GM21360 (cell line): ENCODE results near the gene SCAMP3.
"Not testable (repeated sequence)": the region's sequence is repeated elsewhere in the genome, so short reads cannot be mapped to it uniquely, and the experiment has no call there.

Source experiments
- ATAC-seq: cut with Tn5 transposase; IDR thresholded peaks from one replicate; pipeline ENCODE4 v1.9.1; 2021; ENCODE audit warnings: mild to moderate bottlenecking, moderate library complexity; ENCODE audit not compliant: unreplicated experiment

SCAMP3 gene

DNA sequence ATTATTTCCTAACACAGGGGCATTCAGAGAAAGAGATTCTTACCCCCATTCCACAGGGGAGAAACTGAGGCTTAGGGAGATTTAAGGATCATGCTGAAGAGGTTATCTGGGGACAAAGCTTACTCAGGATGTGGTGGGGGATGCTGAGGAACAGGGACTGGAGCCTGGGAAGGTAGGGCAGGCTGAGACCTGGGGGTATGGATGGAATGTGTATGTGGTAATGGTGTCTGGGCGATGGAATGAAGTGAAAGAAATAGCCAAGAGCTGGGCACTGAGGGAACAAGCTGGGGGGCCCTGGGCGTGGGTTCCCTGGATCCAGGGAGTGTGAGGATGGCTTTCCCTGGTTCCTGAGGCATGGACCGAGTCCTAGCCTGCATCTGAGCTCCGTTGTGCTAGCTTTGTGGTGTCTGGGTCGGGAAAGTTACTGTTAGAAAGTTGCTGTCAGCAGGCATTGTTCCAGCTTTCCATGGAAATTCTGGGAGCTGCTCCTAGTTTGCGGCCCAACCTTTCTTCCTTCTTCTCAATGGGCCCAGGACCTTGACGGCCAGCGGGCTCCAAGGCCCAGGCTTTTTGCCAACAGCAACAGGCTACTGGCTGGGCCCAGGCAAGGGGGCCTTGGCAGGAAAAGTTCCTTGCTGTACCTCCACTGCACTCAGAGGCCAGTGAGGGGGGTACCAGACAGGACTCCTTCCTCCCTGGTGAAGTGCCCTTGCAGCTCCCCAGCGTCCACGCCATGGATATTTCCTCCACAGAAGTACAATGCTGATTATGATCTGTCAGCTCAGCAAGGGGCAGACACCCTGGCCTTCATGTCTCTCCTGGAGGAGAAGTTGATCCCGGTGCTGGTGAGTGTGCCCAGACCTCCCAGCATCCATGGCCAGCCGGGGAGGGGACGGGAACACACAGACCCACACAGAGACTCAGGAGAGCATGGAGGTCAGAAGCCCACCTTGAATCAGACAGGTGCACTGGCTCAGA lies 29.9 kb downstream of the SCAMP3 start:
- not testable (repeated sequence) for ATAC-seq

DNA sequence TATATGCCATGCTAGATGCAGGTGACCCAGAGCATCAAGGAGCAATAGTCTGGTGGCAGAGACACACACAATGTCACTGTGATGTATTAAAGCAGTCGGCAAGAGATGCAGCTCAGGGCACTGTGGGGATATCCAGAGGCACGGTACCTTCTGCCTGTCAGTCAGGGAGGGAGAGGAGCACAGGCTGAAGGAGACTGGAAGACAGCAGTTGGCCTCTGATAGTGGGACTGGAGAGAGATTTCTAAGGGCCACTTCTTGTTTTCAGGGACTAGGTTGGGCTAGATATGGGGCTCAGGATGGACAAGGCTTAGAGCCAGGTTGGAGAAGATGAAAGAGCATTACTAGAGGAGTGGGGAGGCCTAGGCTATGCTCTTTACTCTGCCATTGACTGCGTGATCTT lies 30.9 kb downstream of the SCAMP3 start:
- ATAC-seq = not testable (repeated sequence)

DNA sequence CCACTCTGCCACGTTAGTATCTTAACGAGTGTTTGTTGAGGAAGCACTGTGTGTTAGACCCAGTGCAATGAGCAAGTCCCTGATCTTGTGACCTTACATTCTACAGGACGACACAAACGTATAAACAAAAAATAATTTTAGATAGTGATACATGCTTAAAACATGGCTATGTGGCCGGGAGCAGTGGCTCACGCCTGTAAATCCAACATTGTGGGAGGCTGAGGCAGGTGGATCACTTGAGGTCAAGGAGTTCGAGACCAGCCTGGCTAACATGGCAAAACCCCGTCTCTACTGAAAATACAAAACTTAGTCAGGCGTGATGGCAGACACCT lies 34.1 kb downstream of the SCAMP3 start:
- ATAC-seq = no peak

GRCh38 chr1:155227261-155228095 lies 34.7 kb downstream of the SCAMP3 start:
- ATAC-seq = peak; percentile 89

DNA sequence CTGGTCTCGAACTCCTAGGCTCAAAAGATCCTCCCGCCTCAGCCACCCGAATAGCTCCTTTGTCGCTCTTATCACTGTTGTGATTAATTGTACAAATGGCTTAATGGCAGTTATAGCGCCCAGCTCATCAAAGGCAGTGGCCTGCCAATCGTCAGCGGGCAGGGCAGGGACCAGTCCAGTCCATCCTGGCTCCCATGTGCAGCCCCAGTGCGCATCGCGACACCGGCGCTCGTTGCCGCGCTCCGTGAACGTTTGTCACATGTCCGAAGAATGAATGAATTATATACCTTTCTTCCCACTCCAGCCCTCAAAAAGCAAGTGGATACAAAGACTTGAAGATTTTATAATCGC lies 35.3 kb downstream of the SCAMP3 start:
- ATAC-seq = no peak

GRCh38 chr1:155226188-155226909 lies 35.8 kb downstream of the SCAMP3 start:
- ATAC-seq = no peak

DNA sequence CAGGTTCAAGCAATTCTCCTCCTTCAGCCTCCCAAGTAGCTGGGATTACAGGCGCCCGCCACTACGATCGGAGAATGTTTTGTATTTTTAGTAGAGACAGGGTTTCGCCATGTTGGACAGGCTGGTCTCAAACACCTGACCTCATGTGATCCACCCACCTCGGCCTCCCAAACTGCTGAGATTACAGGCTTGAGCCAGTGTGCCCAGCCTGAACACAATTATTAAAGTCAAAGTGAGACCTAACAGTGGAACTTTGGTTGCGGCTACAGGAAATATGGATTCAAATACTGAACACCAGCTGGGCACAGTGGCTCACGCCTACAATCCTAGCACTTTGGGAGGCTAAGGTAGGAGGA lies 36.8 kb downstream of the SCAMP3 start:
- ATAC-seq = not testable (repeated sequence)

- ATAC-seq = no peak
These were observed 39.1 kb downstream of the SCAMP3 start for GRCh38 chr1:155223047-155223446.

- not testable (repeated sequence) for ATAC-seq
These were observed 41.8 kb downstream of the SCAMP3 start for GRCh38 chr1:155220211-155220965.

DNA sequence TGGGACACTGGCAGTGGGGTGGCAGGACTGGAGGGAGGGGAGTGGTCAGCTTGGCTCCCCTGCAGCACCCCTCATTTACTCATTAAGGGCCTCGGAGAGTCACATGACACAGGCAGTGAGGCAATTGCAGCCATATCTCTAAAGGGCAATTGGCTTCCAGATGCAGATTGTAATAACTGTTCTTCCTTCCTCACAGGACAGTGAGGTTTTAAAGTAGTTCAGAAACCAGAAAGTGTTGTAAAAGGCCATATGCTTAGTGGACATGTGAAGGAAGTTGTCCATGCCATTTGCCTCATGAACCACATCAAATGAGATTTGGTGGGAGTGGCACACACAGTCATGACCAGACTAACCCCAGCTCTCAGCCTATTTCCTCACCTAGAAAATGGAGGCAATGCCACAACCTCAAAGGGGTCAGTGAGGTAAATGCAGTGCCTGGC lies 42.5 kb downstream of the SCAMP3 start:
- no peak for ATAC-seq

- ATAC-seq = no peak
These were observed 43.1 kb downstream of the SCAMP3 start for GRCh38 chr1:155218854-155219591.

DNA sequence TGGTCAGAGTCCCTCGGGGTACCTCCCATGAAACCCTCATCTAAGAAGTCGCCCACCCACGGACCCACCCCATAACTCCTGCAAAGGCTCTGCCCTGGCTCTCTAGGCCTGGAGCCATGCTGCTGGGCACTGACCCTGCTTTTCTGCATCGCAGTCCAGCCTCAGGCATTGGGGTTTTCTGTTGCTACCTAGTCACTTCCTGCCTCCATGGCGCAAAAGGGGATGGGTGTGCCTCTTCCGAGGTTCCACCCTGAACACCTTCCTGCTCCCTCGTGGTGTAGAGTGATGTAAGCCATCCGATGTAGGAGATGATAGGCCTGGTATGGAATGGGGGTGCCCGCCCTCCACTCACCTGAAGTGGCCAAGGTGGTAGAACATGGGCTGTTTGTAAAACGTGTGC lies 47.5 kb downstream of the SCAMP3 start:
- ATAC-seq = not testable (repeated sequence)

GRCh38 chr1:155212051-155212440 lies 50.1 kb downstream of the SCAMP3 start:
- ATAC-seq = not testable (repeated sequence)

- not testable (repeated sequence) for ATAC-seq
These were observed 50.6 kb downstream of the SCAMP3 start for GRCh38 chr1:155211381-155212050.

- ATAC-seq = no peak
These were observed 51.7 kb downstream of the SCAMP3 start for GRCh38 chr1:155210314-155211104.

- ATAC-seq = no peak
These were observed 52.8 kb downstream of the SCAMP3 start for GRCh38 chr1:155209312-155209721.

DNA sequence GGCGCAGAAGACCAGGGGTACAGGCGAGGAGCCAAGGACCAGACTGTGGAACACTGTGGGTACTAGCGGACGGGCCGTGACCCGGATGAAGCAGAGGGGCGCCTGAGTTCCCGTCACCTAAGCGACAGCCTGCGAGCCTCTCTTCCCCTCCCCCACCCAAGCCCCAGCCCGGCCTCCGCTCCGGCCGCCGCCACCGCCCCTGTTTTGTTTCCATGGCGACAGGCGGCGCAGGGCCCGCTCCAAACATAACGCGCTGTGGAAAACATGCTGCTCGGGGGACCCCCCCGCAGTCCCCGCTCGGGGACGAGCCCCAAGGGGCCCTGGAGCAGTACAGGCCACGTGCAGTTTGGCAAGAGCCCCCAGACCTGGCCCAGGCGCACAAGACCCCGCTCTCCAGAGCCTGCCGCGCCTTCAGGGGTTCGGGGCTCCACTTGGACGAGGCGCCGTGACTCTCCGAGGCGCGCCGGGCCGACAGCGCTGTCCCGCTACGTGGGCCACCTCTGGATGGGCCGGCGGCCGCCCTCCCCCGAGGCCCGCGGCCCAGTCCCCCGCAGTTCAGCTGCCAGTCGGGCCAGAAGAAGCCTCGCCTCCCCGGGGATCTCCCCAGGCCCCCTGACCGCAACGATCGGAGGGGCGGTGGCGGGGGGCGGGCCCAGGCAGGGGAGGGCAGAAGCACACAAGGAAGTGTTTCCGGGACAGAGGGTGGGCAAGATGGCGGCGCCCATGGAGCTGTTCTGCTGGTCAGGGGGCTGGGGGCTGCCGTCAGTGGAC lies 53.4 kb downstream of the SCAMP3 start, which contains the start of gene MTX1:
Gene MTX1 (plus strand): TSS at position 155 of the 771 bp plus-strand sequence. CDS start 110 bp downstream, at position 265.
- ATAC-seq = peak; percentile 53
